HG02852 (cell line): ENCODE results near the gene TNS1.

Experiments
- ATAC-seq: cut with Tn5 transposase; IDR thresholded peaks from one replicate; pipeline ENCODE4 v1.9.1; 2021; ENCODE audit warnings: mild to moderate bottlenecking, moderate library complexity; ENCODE audit not compliant: unreplicated experiment

Gene TNS1

GRCh38 chr2:217932803-217933616, 69.8 kb downstream of the TNS1 start:
- no peak for ATAC-seq

GRCh38 chr2:217931846-217932560, 70.8 kb downstream of the TNS1 start:
- no peak for ATAC-seq

GRCh38 chr2:217930761-217931563, 71.8 kb downstream of the TNS1 start:
- no peak for ATAC-seq

- ATAC-seq = no peak
Observed at GRCh38 chr2:217929757-217930707, 72.8 kb downstream of the TNS1 start.

- no peak for ATAC-seq
Observed at GRCh38 chr2:217929272-217929671, 73.5 kb downstream of the TNS1 start.

GRCh38 chr2:217928324-217929181, 74.2 kb downstream of the TNS1 start:
- ATAC-seq = no peak

GRCh38 chr2:217927601-217928323, 75.0 kb downstream of the TNS1 start:
- no peak for ATAC-seq

GRCh38 chr2:217926801-217927200, 76.0 kb downstream of the TNS1 start:
- no peak for ATAC-seq

- ATAC-seq = no peak
Observed at GRCh38 chr2:217924346-217924901, 78.4 kb downstream of the TNS1 start.

- no peak for ATAC-seq
Observed at GRCh38 chr2:217923007-217923686, 79.6 kb downstream of the TNS1 start.

GRCh38 chr2:217922101-217923006, 80.4 kb downstream of the TNS1 start:
- ATAC-seq = no peak

GRCh38 chr2:217920879-217921603, 81.8 kb downstream of the TNS1 start:
- no peak for ATAC-seq

GRCh38 chr2:217919781-217920351, 82.9 kb downstream of the TNS1 start:
- ATAC-seq = no peak

- no peak for ATAC-seq
Observed at GRCh38 chr2:217919204-217919603, 83.6 kb downstream of the TNS1 start.

GRCh38 chr2:217918308-217919024, 84.3 kb downstream of the TNS1 start:
- ATAC-seq = no peak
